Neural cell (in vitro differentiated cells): ENCODE data around the gene ZBTB12. TPM values are rescaled to one million over a fixed set of nuclear protein-coding genes. Genes with fewer than 3 reads are reported as not detected.

Source experiments
- H2AFZ ChIP-seq: fragments of 200-600, 300-800 bp; sonication (generic), shearing (Covaris generic); 2 replicates; pipeline ENCODE4 v1.6.0; 2014; ENCODE audit warnings: low read depth, mild to moderate bottlenecking, antibody characterized with exemption, low read length, moderate library complexity
- H3F3A ChIP-seq: fragments of 200-600 bp; shearing (Covaris generic); 2 replicates; pipeline ENCODE4 v1.6.1; 2016; ENCODE audit warnings: mild to moderate bottlenecking, moderate library complexity, mixed read lengths, antibody characterized with exemption, low read length; ENCODE audit not compliant: insufficient read depth, poor library complexity, severe bottlenecking
- H3K27ac ChIP-seq: fragments of 200-600, 300-800 bp; sonication (generic), shearing (Covaris generic); 2 replicates; pipeline ENCODE4 v1.5.1; 2014; ENCODE audit warnings: mild to moderate bottlenecking, low read length, moderate library complexity
- H3K27me3 ChIP-seq: fragments of 300-800, 200-600 bp; sonication (generic), shearing (Covaris generic); 2 replicates; pipeline ENCODE4 v1.6.0; 2014; ENCODE audit warnings: mild to moderate bottlenecking, low read depth, low read length, moderate library complexity; ENCODE audit not compliant: insufficient read depth
- H3K36me3 ChIP-seq: fragments of 300-800, 200-600 bp; sonication (generic), shearing (Covaris generic); 2 replicates; pipeline ENCODE4 v1.5.1; 2014; ENCODE audit warnings: mild to moderate bottlenecking, antibody characterized with exemption, low read length, moderate library complexity; ENCODE audit not compliant: insufficient read depth
- H3K4me2 ChIP-seq: fragments of 300-800, 200-600 bp; sonication (generic), shearing (Covaris generic); 2 replicates; pipeline ENCODE4 v1.6.0; 2014; ENCODE audit warnings: mild to moderate bottlenecking, low read length
- H3K4me3 ChIP-seq: fragments of 300-800, 200-600 bp; sonication (generic), shearing (Covaris generic); 2 replicates; pipeline ENCODE4 v1.5.1; 2014; ENCODE audit warnings: mild to moderate bottlenecking, low read length, moderate library complexity
- H3K79me2 ChIP-seq: fragments of 200-600 bp; shearing (Covaris generic); replicated peaks from 2 replicates; pipeline ENCODE4 v1.6.0; 2014; ENCODE audit warnings: mild to moderate bottlenecking, low read length, moderate library complexity; ENCODE audit not compliant: insufficient read depth
- H3K9ac ChIP-seq: fragments of 300-800, 200-600 bp; sonication (generic), shearing (Covaris generic); 2 replicates; pipeline ENCODE4 v1.6.1; 2016; ENCODE audit warnings: mild to moderate bottlenecking, low read length, mixed read lengths
- H3K9me2 ChIP-seq: fragments of 200-600 bp; shearing (Covaris generic); 2 replicates; pipeline ENCODE4 v1.6.1; 2016; ENCODE audit warnings: mild to moderate bottlenecking, low read length, mixed read lengths; ENCODE audit not compliant: insufficient read depth
- H3K9me3 ChIP-seq: fragments of 200-600, 300-800 bp; sonication (generic), shearing (Covaris generic); 2 replicates; pipeline ENCODE4 v1.6.1; 2016; ENCODE audit warnings: mild to moderate bottlenecking, mixed run types, low read length, moderate library complexity, mixed read lengths
- H4K20me1 ChIP-seq: fragments of 200-600 bp; shearing (Covaris generic); 2 replicates; pipeline ENCODE4 v1.6.1; 2016; ENCODE audit warnings: mild to moderate bottlenecking, mixed run types; ENCODE audit not compliant: insufficient read depth
- EP300 ChIP-seq: fragments of 450-650 bp; conservative IDR thresholded peaks from 2 replicates; pipeline ENCODE4 v1.6.1; 2014; ENCODE audit warnings: antibody characterized with exemption, mild to moderate bottlenecking, moderate library complexity; ENCODE audit not compliant: poor library complexity, severe bottlenecking
- EZH2 ChIP-seq: fragments of 200-600, 300-800 bp; shearing (Covaris generic), sonication (generic); IDR thresholded peaks from 2 replicates; pipeline ENCODE4 v1.6.1; 2014; ENCODE audit warnings: antibody characterized with exemption, low read length, borderline replicate concordance, mild to moderate bottlenecking; ENCODE audit not compliant: insufficient read depth, poor library complexity, severe bottlenecking
- MXI1 ChIP-seq: fragments of 450-650 bp; conservative IDR thresholded peaks from 2 replicates; pipeline ENCODE4 v1.6.1; 2014; ENCODE audit warnings: antibody characterized with exemption, mild to moderate bottlenecking; ENCODE audit not compliant: poor library complexity, severe bottlenecking
- POLR2AphosphoS5 ChIP-seq: IDR thresholded peaks from 2 replicates; pipeline ENCODE4 v1.6.1; 2012
- RAD21 ChIP-seq: fragments of 450-650 bp; conservative IDR thresholded peaks from 2 replicates; pipeline ENCODE4 v1.6.1; 2014; ENCODE audit warnings: antibody characterized with exemption, mild to moderate bottlenecking, moderate library complexity
- SMC3 ChIP-seq: fragments of 450-650 bp; conservative IDR thresholded peaks from 2 replicates; pipeline ENCODE4 v1.6.1; 2014; ENCODE audit warnings: antibody characterized with exemption, mild to moderate bottlenecking, moderate library complexity; ENCODE audit not compliant: poor library complexity
- TAF1 ChIP-seq: IDR thresholded peaks from 2 replicates; pipeline ENCODE4 v1.6.1; 2012; ENCODE audit warnings: low read depth
- polyA plus RNA-seq: library from polyadenylated mRNA; depleted of rRNA; stranded (reverse); fragments of >200 nt; gene quantifications from 2 replicates; pipeline ENCODE4 v1.2.3, GENCODE V29; 2014
- TF ChIP-seq, protein P1 (sequence below): IDR thresholded peaks from 2 replicates; pipeline ENCODE4 v1.6.1; 2012; ENCODE audit warnings: borderline replicate concordance
- TF ChIP-seq, protein P2 (sequence below): fragments of 450-650 bp; IDR thresholded peaks from 2 replicates; pipeline ENCODE4 v1.5.1; 2014; ENCODE audit warnings: antibody characterized with exemption, mild to moderate bottlenecking, moderate library complexity; ENCODE audit not compliant: poor library complexity, severe bottlenecking

ZBTB12 gene
- polyA plus RNA-seq, 1 donor from 2014 or later, result 21.4 TPM

DNA sequence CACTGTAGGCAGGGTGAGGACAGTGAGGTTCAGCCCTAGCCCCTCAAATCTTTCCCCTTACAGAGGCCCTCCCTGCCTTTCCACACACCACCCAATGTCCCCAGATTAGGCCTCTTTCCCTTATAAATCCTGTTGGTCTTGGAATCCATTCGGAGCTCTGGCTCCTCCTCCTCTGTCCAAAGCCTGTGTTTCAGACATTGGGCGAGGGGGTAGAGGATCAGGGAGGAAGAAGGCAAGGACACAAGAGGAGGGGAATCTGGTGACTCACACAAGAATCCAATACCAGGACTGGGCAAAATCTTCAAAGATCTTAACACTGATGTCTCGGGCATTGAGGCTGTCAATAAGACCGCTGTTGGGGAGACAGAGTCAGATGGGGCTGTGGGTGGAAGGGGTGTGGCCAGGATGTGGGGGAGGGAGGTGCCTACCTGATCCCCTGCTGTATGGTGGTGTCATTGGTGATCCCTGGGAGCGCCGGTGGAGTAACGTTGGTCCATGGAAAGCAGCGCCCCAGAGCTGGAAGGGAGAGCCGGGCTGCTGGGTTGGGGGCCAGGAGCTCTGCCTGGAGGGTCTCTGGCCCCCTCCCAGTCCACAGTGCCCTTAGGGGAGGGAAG, 30.7 kb downstream of the ZBTB12 start:
- no peaks in the 10 kb centered on the region for H3K9me3 ChIP-seq
- no peaks in the 10 kb centered on the region for H3K79me2 ChIP-seq
- no peaks in the 10 kb centered on the region for H3K27me3 ChIP-seq
- TF ChIP-seq SMC3 (no peak), EZH2 (no peak), TAF1 (no peak), EP300 (no peak), MXI1 (no peak)
- TF ChIP-seq, protein P1, sequence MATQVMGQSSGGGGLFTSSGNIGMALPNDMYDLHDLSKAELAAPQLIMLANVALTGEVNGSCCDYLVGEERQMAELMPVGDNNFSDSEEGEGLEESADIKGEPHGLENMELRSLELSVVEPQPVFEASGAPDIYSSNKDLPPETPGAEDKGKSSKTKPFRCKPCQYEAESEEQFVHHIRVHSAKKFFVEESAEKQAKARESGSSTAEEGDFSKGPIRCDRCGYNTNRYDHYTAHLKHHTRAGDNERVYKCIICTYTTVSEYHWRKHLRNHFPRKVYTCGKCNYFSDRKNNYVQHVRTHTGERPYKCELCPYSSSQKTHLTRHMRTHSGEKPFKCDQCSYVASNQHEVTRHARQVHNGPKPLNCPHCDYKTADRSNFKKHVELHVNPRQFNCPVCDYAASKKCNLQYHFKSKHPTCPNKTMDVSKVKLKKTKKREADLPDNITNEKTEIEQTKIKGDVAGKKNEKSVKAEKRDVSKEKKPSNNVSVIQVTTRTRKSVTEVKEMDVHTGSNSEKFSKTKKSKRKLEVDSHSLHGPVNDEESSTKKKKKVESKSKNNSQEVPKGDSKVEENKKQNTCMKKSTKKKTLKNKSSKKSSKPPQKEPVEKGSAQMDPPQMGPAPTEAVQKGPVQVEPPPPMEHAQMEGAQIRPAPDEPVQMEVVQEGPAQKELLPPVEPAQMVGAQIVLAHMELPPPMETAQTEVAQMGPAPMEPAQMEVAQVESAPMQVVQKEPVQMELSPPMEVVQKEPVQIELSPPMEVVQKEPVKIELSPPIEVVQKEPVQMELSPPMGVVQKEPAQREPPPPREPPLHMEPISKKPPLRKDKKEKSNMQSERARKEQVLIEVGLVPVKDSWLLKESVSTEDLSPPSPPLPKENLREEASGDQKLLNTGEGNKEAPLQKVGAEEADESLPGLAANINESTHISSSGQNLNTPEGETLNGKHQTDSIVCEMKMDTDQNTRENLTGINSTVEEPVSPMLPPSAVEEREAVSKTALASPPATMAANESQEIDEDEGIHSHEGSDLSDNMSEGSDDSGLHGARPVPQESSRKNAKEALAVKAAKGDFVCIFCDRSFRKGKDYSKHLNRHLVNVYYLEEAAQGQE, result no peak
- TF ChIP-seq, protein P2, sequence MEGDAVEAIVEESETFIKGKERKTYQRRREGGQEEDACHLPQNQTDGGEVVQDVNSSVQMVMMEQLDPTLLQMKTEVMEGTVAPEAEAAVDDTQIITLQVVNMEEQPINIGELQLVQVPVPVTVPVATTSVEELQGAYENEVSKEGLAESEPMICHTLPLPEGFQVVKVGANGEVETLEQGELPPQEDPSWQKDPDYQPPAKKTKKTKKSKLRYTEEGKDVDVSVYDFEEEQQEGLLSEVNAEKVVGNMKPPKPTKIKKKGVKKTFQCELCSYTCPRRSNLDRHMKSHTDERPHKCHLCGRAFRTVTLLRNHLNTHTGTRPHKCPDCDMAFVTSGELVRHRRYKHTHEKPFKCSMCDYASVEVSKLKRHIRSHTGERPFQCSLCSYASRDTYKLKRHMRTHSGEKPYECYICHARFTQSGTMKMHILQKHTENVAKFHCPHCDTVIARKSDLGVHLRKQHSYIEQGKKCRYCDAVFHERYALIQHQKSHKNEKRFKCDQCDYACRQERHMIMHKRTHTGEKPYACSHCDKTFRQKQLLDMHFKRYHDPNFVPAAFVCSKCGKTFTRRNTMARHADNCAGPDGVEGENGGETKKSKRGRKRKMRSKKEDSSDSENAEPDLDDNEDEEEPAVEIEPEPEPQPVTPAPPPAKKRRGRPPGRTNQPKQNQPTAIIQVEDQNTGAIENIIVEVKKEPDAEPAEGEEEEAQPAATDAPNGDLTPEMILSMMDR, result no peak
- H3K27ac ChIP-seq, result no peak overlapping the region
- no peaks in the 10 kb centered on the region for H4K20me1 ChIP-seq
- no peak overlapping the region for H2AFZ ChIP-seq
- no peak overlapping the region for H3K4me3 ChIP-seq
- no peaks in the 10 kb centered on the region for H3F3A ChIP-seq
- no peak overlapping the region for H3K4me2 ChIP-seq
- H3K9me2 ChIP-seq, result no peaks in the 10 kb centered on the region
- H3K9ac ChIP-seq, result no peak overlapping the region
- H3K36me3 ChIP-seq, result no peaks in the 10 kb centered on the region

DNA sequence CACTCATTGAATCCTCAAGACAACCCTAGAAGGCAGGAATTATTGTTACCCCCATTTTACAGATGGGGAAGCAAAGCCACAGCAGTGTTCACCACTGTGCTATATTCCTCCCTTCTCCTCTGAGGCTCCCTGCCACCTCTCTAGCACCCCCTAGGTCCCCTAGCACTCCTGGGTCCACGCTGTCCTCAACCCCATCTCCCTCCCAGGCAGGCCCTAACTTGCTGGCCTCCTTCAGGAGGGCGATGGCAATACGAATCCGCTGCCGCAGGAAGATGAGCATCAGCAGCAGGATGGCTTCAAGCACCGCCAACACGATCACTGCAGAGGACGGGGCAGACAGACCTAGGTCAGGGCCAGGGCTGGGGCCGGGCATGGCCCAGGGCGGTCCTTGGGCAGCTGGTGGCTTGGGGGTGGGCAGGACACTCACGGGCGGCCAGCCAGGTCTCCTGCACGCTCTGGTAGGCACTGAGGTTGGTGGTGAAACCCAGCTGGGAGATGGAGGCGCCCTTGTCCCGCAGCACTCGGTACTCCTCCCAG, 31.4 kb downstream of the ZBTB12 start:
- Histone ChIP-seq H3K36me3 (no peaks in the 10 kb centered on the region), H3K9ac (no peak overlapping the region), H3K9me2 (no peaks in the 10 kb centered on the region), H3K4me3 (no peak overlapping the region), H3K9me3 (no peaks in the 10 kb centered on the region), H4K20me1 (no peaks in the 10 kb centered on the region), H3K4me2 (no peak overlapping the region), H3K27me3 (no peaks in the 10 kb centered on the region), H2AFZ (no peak overlapping the region), H3F3A (no peaks in the 10 kb centered on the region), H3K27ac (no peak overlapping the region), H3K79me2 (no peaks in the 10 kb centered on the region)
- TF ChIP-seq RAD21, result no peak
- TF ChIP-seq MXI1, result no peak
- TF ChIP-seq, protein P1, result no peak
- TF ChIP-seq EZH2, result no peak
- TF ChIP-seq POLR2AphosphoS5, result no peak
- no peak for TF ChIP-seq TAF1
- TF ChIP-seq, protein P2, result no peak
- TF ChIP-seq SMC3, result no peak
- no peak for TF ChIP-seq EP300
